Sigmoid colon (tissue), 7 donors: Measurements from ENCODE around the gene SYK. TPM values are rescaled to one million over a fixed set of nuclear protein-coding genes. Genes with fewer than 3 reads are reported as not detected.
A peak's percentile ranks its signal among the peaks of the same experiment; 100 is the strongest.

Source experiments
- DNase-seq: peaks from one replicate; pipeline ENCODE4 v3.0.0-alpha.2; 2019
- H3K27ac ChIP-seq, 4 donors: fragments of 200-600 bp; sonication (generic); one replicate each; pipeline ENCODE4 v1.5.1; 2016 to 2019; ENCODE audit warnings: mild to moderate bottlenecking in 1 of 4
- H3K27me3 ChIP-seq, 3 donors: fragments of 200-600 bp; sonication (generic); one replicate each; pipeline ENCODE4 v1.5.1; 2019; ENCODE audit warnings: mild to moderate bottlenecking in 1 of 3
- H3K36me3 ChIP-seq, 4 donors: fragments of 200-600 bp; sonication (generic); one replicate each; pipeline ENCODE4 v1.5.1; 2016 to 2019
- H3K4me1 ChIP-seq, 4 donors: fragments of 200-600 bp; sonication (generic); one replicate each; pipeline ENCODE4 v1.5.1; 2017 to 2019
- H3K4me3 ChIP-seq, 4 donors: fragments of 200-600 bp; sonication (generic); one replicate each; pipeline ENCODE4 v1.5.1; 2017 to 2019; ENCODE audit warnings: mild to moderate bottlenecking in 2 of 4, moderate library complexity in 1 of 4
- H3K9me3 ChIP-seq, 4 donors: fragments of 200-600 bp in 3 of 4; sonication (generic) in 3 of 4; one replicate each; pipeline versions ENCODE4 v1.5.1 to v1.6.1; 2013 to 2019
- EP300 ChIP-seq, 4 donors: sonication (generic); formaldehyde crosslinking; IDR thresholded peaks; one replicate each; pipeline ENCODE4 v1.6.1; 2017; ENCODE audit warnings: antibody characterized with exemption in 4 of 4
- POLR2A ChIP-seq, 2 donors: fragments of 450-650 bp; IDR thresholded peaks; one replicate each; pipeline ENCODE4 v1.6.1; 2016; ENCODE audit warnings: antibody characterized with exemption in 2 of 2, mild to moderate bottlenecking in 2 of 2, moderate library complexity in 2 of 2
- POLR2AphosphoS5 ChIP-seq, 4 donors: sonication (generic); formaldehyde crosslinking; IDR thresholded peaks; one replicate each; pipeline ENCODE4 v1.6.1; 2017; ENCODE audit warnings: antibody characterized with exemption in 4 of 4
- WGBS, 2 donors: extraction: QIAGEN DNeasy Blood & Tissue Kit; methylation state at CpG; one replicate each; pipeline ENCODE4 v1.1.7; 2013; 5-methylcytosine and 5-hydroxymethylcytosine counted together
- intact Hi-C: fragments of 100-400 bp; cut with DNase I; formaldehyde crosslinking; loops from one replicate; pipeline ENCODE4 v1.15.1; 2023
- polyA plus RNA-seq, 3 donors: library from polyadenylated mRNA; stranded (reverse); fragments of 200-250 nt; gene quantifications; one replicate each; pipeline ENCODE4 v1.2.3, GENCODE V29; 2013
- total RNA-seq, 4 donors: library from RNA; depleted of rRNA; stranded (reverse); fragments of >200 nt; gene quantifications; one replicate each; pipeline ENCODE4 v1.1.0, GENCODE V29; 2016
- TF ChIP-seq, protein P1 (sequence below), 4 experiments: fragments of 450-650 bp in 3 of 4; fragments of 200-600 bp in 1 of 4; IDR thresholded peaks; one replicate each; pipeline ENCODE4 v1.5.1; 2016 to 2019; ENCODE audit warnings: antibody characterized with exemption in 4 of 4, mild to moderate bottlenecking in 3 of 4, moderate library complexity in 2 of 4
- donor health status: healthy with polysubstance abuse.
- donor health status: Bipolar disorder and iron deficiency.
- donor health status: healthy.

SYK gene
- total and polyA plus RNA-seq, 7 donors = 7.8 to 35.8 (median 16.4) TPM

DNA sequence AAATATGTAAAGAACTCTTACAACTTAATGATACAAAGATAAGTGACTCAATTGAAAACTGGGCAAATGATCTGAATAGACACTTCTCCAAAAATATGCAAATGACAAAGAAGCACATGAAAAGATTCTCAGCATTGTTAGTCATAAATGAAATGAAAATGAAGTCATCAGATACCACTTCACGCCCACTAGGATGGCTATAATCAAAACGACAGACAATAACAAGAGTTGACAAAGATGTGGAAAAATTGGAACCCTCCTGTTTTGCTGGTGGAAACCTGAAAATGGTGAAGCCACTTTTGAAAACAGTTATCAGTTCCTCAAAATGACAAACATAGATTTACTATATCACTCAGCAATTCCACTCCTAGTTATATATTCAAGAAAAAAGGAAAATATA is 7.9 kb upstream of the SYK start:
- 75 to 80% methylated on average over 2 of the region's 2 CpGs for WGBS, 2 donors
- TF ChIP-seq, protein P1, sequence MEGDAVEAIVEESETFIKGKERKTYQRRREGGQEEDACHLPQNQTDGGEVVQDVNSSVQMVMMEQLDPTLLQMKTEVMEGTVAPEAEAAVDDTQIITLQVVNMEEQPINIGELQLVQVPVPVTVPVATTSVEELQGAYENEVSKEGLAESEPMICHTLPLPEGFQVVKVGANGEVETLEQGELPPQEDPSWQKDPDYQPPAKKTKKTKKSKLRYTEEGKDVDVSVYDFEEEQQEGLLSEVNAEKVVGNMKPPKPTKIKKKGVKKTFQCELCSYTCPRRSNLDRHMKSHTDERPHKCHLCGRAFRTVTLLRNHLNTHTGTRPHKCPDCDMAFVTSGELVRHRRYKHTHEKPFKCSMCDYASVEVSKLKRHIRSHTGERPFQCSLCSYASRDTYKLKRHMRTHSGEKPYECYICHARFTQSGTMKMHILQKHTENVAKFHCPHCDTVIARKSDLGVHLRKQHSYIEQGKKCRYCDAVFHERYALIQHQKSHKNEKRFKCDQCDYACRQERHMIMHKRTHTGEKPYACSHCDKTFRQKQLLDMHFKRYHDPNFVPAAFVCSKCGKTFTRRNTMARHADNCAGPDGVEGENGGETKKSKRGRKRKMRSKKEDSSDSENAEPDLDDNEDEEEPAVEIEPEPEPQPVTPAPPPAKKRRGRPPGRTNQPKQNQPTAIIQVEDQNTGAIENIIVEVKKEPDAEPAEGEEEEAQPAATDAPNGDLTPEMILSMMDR (IDR thresholded peaks at IDR 0.05) = no peak
- TF ChIP-seq POLR2AphosphoS5 (IDR thresholded peaks at IDR 0.05) = no peak
- no peak for TF ChIP-seq EP300 (IDR thresholded peaks at IDR 0.05)
- TF ChIP-seq POLR2A (IDR thresholded peaks at IDR 0.05) = no peak
- DNase-seq = no peak

DNA sequence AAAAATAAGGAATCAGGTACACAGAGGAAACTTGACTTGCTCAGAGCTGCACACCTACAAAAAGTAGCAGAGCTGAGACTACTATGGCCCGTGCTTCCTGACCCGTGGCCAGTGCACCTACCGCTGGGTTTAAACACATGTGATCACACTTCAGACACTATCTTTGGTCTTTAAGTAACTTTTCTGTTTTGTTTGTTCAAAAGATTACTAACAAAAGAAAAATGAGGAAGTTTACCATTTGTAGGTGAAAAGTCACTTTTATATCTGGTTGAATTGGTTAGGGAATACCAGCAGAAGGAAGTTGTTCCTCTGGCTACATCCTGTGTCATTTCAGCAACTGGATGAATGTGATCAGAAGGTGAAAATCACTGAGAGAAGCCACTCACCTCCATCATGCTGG is 6.5 kb upstream of the SYK start:
- WGBS, 2 donors = 18 to 36% methylated on average over 3 of the region's 3 CpGs
- DNase-seq = no peak
- H3K27ac ChIP-seq = no peak overlapping the region
- peaks cover 0 to 4% (median 0%) of the 10 kb centered on the region in 3 donors for H3K27me3 ChIP-seq
- TF ChIP-seq, protein P1 (IDR thresholded peaks at IDR 0.05) = no peak
- TF ChIP-seq EP300 (IDR thresholded peaks at IDR 0.05) (no peak), POLR2A (IDR thresholded peaks at IDR 0.05) (no peak), POLR2AphosphoS5 (IDR thresholded peaks at IDR 0.05) (no peak)
- H3K4me3 ChIP-seq = no peak overlapping the region
- no peaks in the 10 kb centered on the region for H3K4me1 ChIP-seq
- no peaks in the 10 kb centered on the region for H3K9me3 ChIP-seq
- H3K36me3 ChIP-seq = no peaks in the 10 kb centered on the region
- intact Hi-C loops = no loop called here

More for the DNA sequence above, 7.9 kb upstream of the SYK start:
- Histone ChIP-seq H3K4me1 (no peaks in the 10 kb centered on the region), H3K36me3 (no peaks in the 10 kb centered on the region), H3K4me3 (no peak overlapping the region), H3K27ac (no peak overlapping the region), H3K9me3 (no peaks in the 10 kb centered on the region), H3K27me3 (no peaks in the 10 kb centered on the region)
- intact Hi-C loops = no loop called here

DNA sequence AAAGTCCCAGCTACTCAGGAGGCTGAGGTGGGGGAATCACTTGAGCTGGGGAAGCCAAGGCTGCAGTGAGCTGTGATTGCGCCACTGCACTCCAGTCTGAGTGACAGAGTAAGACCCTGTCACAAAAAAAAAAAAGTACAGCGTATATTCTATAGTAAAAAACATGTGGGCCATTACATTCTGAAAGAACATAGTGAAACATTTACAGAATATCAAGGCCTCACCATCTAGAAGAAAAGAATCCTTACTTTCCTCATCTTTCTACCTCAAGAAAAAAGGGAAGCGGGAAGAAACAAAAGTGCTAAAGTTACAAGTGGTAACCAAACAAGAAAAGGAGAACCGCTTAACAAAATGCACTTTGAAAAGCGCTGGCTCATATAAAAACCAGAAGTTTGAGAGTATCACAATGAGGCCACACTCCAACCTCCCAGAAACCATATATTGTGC is 5.7 kb upstream of the SYK start:
- DNase-seq = no peak
- Histone ChIP-seq H3K9me3 (no peaks in the 10 kb centered on the region), H3K27me3 (peaks cover 0 to 10% (median 4%) of the 10 kb centered on the region in 3 donors), H3K36me3 (no peaks in the 10 kb centered on the region), H3K27ac (no peak overlapping the region), H3K4me3 (no peak overlapping the region), H3K4me1 (no peaks in the 10 kb centered on the region)
- WGBS, 2 donors = 75 to 88% methylated on average over 5 of the region's 5 CpGs
- TF ChIP-seq, protein P1 (IDR thresholded peaks at IDR 0.05) = no peak
- no peak for TF ChIP-seq POLR2AphosphoS5 (IDR thresholded peaks at IDR 0.05)
- TF ChIP-seq EP300 (IDR thresholded peaks at IDR 0.05) = no peak
- no peak for TF ChIP-seq POLR2A (IDR thresholded peaks at IDR 0.05)
- intact Hi-C loops = no loop called here

DNA sequence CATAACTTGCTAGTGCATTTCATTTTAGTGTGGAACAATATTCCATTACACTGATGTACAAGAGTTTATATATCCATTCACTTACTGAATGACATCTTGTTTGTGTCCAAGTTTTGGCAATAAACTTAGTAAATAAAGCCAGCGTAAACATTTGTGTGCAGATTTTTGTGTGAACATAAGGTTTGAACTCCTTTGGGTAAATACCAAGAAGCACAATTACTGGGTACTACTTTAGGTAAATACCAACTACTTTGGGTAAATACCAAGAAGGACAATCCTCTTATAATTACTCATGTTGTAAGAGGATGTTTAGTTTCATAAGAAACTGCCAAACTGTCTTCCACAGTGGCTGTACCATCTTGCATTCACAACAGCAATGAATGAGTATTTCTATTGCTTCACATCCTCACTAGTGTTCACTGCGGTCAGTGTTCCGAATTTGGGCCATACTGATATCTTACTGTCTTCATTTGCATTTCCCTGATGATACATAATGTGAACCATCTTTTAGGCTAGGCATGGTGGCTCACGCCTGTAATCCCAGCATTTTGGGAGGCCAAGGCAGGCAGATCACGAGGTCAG is 2.3 kb upstream of the SYK start:
- Histone ChIP-seq H3K9me3 (no peaks in the 10 kb centered on the region), H3K27me3 (peaks cover 9 to 31% (median 20%) of the 10 kb centered on the region in 3 donors), H3K27ac (no peak overlapping the region), H3K4me3 (no peak overlapping the region), H3K36me3 (no peaks in the 10 kb centered on the region), H3K4me1 (peaks cover 0 to 11% (median 7%) of the 10 kb centered on the region in 4 donors)
- no peak for DNase-seq
- intact Hi-C loops = no loop called here
- no peak for TF ChIP-seq POLR2A (IDR thresholded peaks at IDR 0.05)
- TF ChIP-seq, protein P1 (IDR thresholded peaks at IDR 0.05) = no peak
- no peak for TF ChIP-seq POLR2AphosphoS5 (IDR thresholded peaks at IDR 0.05)
- no peak for TF ChIP-seq EP300 (IDR thresholded peaks at IDR 0.05)
- 78 to 89% methylated on average over 5 of the region's 5 CpGs for whole genome bisulfite sequencing, 2 donors

DNA sequence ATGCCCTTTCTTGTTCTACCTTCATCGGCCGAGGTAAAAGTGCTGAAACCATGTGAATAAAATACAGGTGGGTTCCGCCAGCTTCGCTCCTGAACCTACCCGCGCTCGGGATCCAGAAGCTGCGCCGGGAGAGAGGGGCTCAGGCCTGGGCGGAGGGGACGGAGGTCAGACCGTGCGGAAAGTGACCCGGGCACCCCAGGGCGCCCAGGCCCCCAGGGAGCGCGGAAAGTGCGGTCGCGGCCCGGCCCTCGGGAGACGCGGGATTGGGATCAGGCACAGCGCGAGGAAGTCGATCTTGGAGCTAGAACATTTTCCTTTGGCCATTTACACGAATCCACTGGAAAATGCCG is 329 bp downstream of the SYK start:
- peaks cover 9 to 31% (median 20%) of the 10 kb centered on the region in 3 donors for H3K27me3 ChIP-seq
- DNase-seq = no peak
- WGBS, 2 donors = 1% methylated on average over 29 of the region's 29 CpGs
- peak overlapping the region; percentile 20 to 49 (median 40) for H3K4me3 ChIP-seq
- H3K27ac ChIP-seq = peak overlapping the region; percentile 53 to 66 (median 62)
- TF ChIP-seq EP300 (IDR thresholded peaks at IDR 0.05) = no peak
- no peak for TF ChIP-seq POLR2AphosphoS5 (IDR thresholded peaks at IDR 0.05)
- no peaks in the 10 kb centered on the region for H3K36me3 ChIP-seq
- peaks cover 0 to 11% (median 7%) of the 10 kb centered on the region in 4 donors for H3K4me1 ChIP-seq
- H3K9me3 ChIP-seq = no peaks in the 10 kb centered on the region
- intact Hi-C loops = no loop called here
